D341Med (cell line): ENCODE results near the gene UCP3.

Experiments
- DNase-seq: peaks from one replicate; pipeline ENCODE4 v3.0.0; 2012; ENCODE audit warnings: low spot score

The UCP3 gene

GRCh38 chr11:74008373-74009229 is at the start of gene UCP3:
Gene UCP3, minus strand, starts transcription at chr11:74009085. Its CDS starts 2,043 bp downstream, at chr11:74007042.
- no peak for DNase-seq

- DNase-seq = no peak
Observed at GRCh38 chr11:74057249-74058151, 48.6 kb upstream of the UCP3 start.

GRCh38 chr11:74055938-74056337 is 47.1 kb upstream of the UCP3 start:
- no peak for DNase-seq

- DNase-seq = no peak
Observed at GRCh38 chr11:74050465-74050864, 41.6 kb upstream of the UCP3 start.

- DNase-seq = no peak
Observed at GRCh38 chr11:74048993-74049392, 40.1 kb upstream of the UCP3 start.

- no peak for DNase-seq
Observed at GRCh38 chr11:74044538-74044937, 35.7 kb upstream of the UCP3 start.

GRCh38 chr11:74043450-74043849 is 34.6 kb upstream of the UCP3 start:
- no peak for DNase-seq

GRCh38 chr11:74037309-74037708 is 28.4 kb upstream of the UCP3 start:
- no peak for DNase-seq

- no peak for DNase-seq
Observed at GRCh38 chr11:74035264-74035663, 26.4 kb upstream of the UCP3 start.

GRCh38 chr11:74033046-74033445 is 24.2 kb upstream of the UCP3 start:
- no peak for DNase-seq

GRCh38 chr11:74030723-74031676 is 22.1 kb upstream of the UCP3 start:
- DNase-seq = no peak

- DNase-seq = no peak
Observed at GRCh38 chr11:74025467-74026166, 16.7 kb upstream of the UCP3 start.

- DNase-seq = no peak
Observed at GRCh38 chr11:74024261-74025029, 15.6 kb upstream of the UCP3 start.

- no peak for DNase-seq
Observed at GRCh38 chr11:74023276-74023675, 14.4 kb upstream of the UCP3 start.

GRCh38 chr11:74022546-74022945 is 13.7 kb upstream of the UCP3 start:
- no peak for DNase-seq

- no peak for DNase-seq
Observed at GRCh38 chr11:74021998-74022397, 13.1 kb upstream of the UCP3 start.

GRCh38 chr11:74020539-74020938 is 11.7 kb upstream of the UCP3 start:
- no peak for DNase-seq

GRCh38 chr11:74019860-74020259 is 11.0 kb upstream of the UCP3 start:
- no peak for DNase-seq

- DNase-seq = no peak
Observed at GRCh38 chr11:74019104-74019738, 10.3 kb upstream of the UCP3 start.
